ENCODE results near the gene RBM33. TPM values are rescaled to one million over a fixed set of nuclear protein-coding genes. Genes with fewer than 3 reads are reported as not detected.
"Not testable (repeated sequence)": the region's sequence is repeated elsewhere in the genome, so short reads cannot be mapped to it uniquely, and the experiment has no call there.

Gene RBM33
- total and polyA plus RNA-seq, 5 donors, result 16.6 to 39.1 (median 38.0) TPM

- no peak for DNase-seq
- WGBS, result 97% methylated on average over 5 of the region's 5 CpGs
- ATAC-seq, result no peak
These were observed 37.2 kb downstream of the RBM33 start for GRCh38 chr7:155681663-155682062.

GRCh38 chr7:155682484-155682883 is 38.0 kb downstream of the RBM33 start:
- intact Hi-C loops (cut with DNase I), result no loop called here
- 88% methylated on average over 5 of the region's 5 CpGs for WGBS
- ATAC-seq, result no peak

More at GRCh38 chr7:155681663-155682062, 37.2 kb downstream of the RBM33 start:
- Histone ChIP-seq H3K4me1 (ENCODE audit: control insufficient read depth, insufficient read depth, low read length) (peaks cover 7% of the 10 kb centered on the region), H3K27me3 (ENCODE audit: control insufficient read depth, insufficient read depth) (no peaks in the 10 kb centered on the region), H3K27ac (ENCODE audit: low read length) (no peak overlapping the region), H3K4me3 (ENCODE audit: low read length) (no peak overlapping the region), H3K9me3 (ENCODE audit: control insufficient read depth, low read length) (no peaks in the 10 kb centered on the region)
- intact Hi-C loops (cut with DNase I), result no loop called here

GRCh38 chr7:155683098-155683497 is 38.6 kb downstream of the RBM33 start:
- intact Hi-C loops (cut with DNase I), result no loop called here
- Histone ChIP-seq H3K27ac (ENCODE audit: low read length) (no peak overlapping the region), H3K4me1 (ENCODE audit: control insufficient read depth, insufficient read depth, low read length) (peaks cover 4% of the 10 kb centered on the region), H3K4me3 (ENCODE audit: low read length) (no peak overlapping the region), H3K9me3 (ENCODE audit: control insufficient read depth, low read length) (no peaks in the 10 kb centered on the region), H3K27me3 (ENCODE audit: control insufficient read depth, insufficient read depth) (no peaks in the 10 kb centered on the region)
- WGBS, result 89% methylated on average over 5 of the region's 5 CpGs
- no peak for ATAC-seq
- DNase-seq, result no peak

More at GRCh38 chr7:155682484-155682883, 38.0 kb downstream of the RBM33 start:
- Histone ChIP-seq H3K4me1 (ENCODE audit: control insufficient read depth, insufficient read depth, low read length) (peaks cover 4% of the 10 kb centered on the region), H3K27ac (ENCODE audit: low read length) (no peak overlapping the region), H3K27me3 (ENCODE audit: control insufficient read depth, insufficient read depth) (no peaks in the 10 kb centered on the region), H3K9me3 (ENCODE audit: control insufficient read depth, low read length) (no peaks in the 10 kb centered on the region), H3K4me3 (ENCODE audit: low read length) (no peak overlapping the region)
- DNase-seq, result no peak

- Histone ChIP-seq H3K27me3 (ENCODE audit: control insufficient read depth, insufficient read depth) (no peaks in the 10 kb centered on the region), H3K9me3 (ENCODE audit: control insufficient read depth, low read length) (no peaks in the 10 kb centered on the region), H3K27ac (ENCODE audit: low read length) (no peak overlapping the region), H3K4me3 (ENCODE audit: low read length) (no peak overlapping the region), H3K4me1 (ENCODE audit: control insufficient read depth, insufficient read depth, low read length) (peaks cover 4% of the 10 kb centered on the region)
- DNase-seq (no peak), ATAC-seq (no peak)
- 90% methylated on average over 4 of the region's 4 CpGs for WGBS
- intact Hi-C loops (cut with DNase I), result no loop called here
These were observed 39.3 kb downstream of the RBM33 start for GRCh38 chr7:155683714-155684113.

- H3K27ac ChIP-seq (ENCODE audit: low read length), result no peak overlapping the region
- H3K27me3 ChIP-seq (ENCODE audit: control insufficient read depth, insufficient read depth), result no peaks in the 10 kb centered on the region
- H3K4me3 ChIP-seq (ENCODE audit: low read length), result no peak overlapping the region
- H3K4me1 ChIP-seq (ENCODE audit: control insufficient read depth, insufficient read depth, low read length), result peaks cover 4% of the 10 kb centered on the region
- WGBS, result 77% methylated on average over 5 of the region's 5 CpGs
- DNase-seq (no peak), ATAC-seq (no peak)
- intact Hi-C loops (cut with DNase I), result no loop called here
- H3K9me3 ChIP-seq (ENCODE audit: control insufficient read depth, low read length), result no peaks in the 10 kb centered on the region
These were observed 40.1 kb downstream of the RBM33 start for GRCh38 chr7:155684543-155684942.

- 94% methylated on average over 12 of the region's 12 CpGs for WGBS
These were observed 40.8 kb downstream of the RBM33 start for GRCh38 chr7:155685070-155685790.

GRCh38 chr7:155685791-155686160 is 41.3 kb downstream of the RBM33 start:
- no peak for ATAC-seq
- H3K4me1 ChIP-seq (ENCODE audit: control insufficient read depth, insufficient read depth, low read length), result peaks cover 2% of the 10 kb centered on the region
- H3K27ac ChIP-seq (ENCODE audit: low read length), result no peak overlapping the region
- H3K4me3 ChIP-seq (ENCODE audit: low read length), result no peak overlapping the region
- WGBS, result over 99% methylated on average over 2 of the region's 2 CpGs
- no peaks in the 10 kb centered on the region for H3K27me3 ChIP-seq (ENCODE audit: control insufficient read depth, insufficient read depth)
- DNase-seq, result no peak
- no peaks in the 10 kb centered on the region for H3K9me3 ChIP-seq (ENCODE audit: control insufficient read depth, low read length)
- intact Hi-C loops (cut with DNase I), result no loop called here

More at GRCh38 chr7:155685070-155685790, 40.8 kb downstream of the RBM33 start:
- H3K4me3 ChIP-seq (ENCODE audit: low read length), result no peak overlapping the region
- DNase-seq (no peak), ATAC-seq (no peak)
- H3K4me1 ChIP-seq (ENCODE audit: control insufficient read depth, insufficient read depth, low read length), result peaks cover 2% of the 10 kb centered on the region
- H3K27me3 ChIP-seq (ENCODE audit: control insufficient read depth, insufficient read depth), result no peaks in the 10 kb centered on the region
- H3K27ac ChIP-seq (ENCODE audit: low read length), result no peak overlapping the region
- H3K9me3 ChIP-seq (ENCODE audit: control insufficient read depth, low read length), result no peaks in the 10 kb centered on the region
- intact Hi-C loops (cut with DNase I), result no loop called here

- intact Hi-C loops (cut with DNase I); H3K4me1 ChIP-seq (ENCODE audit: control insufficient read depth, insufficient read depth, low read length); DNase-seq; ATAC-seq; H3K27me3 ChIP-seq (ENCODE audit: control insufficient read depth, insufficient read depth); H3K4me3 ChIP-seq (ENCODE audit: low read length); H3K9me3 ChIP-seq (ENCODE audit: control insufficient read depth, low read length); H3K27ac ChIP-seq (ENCODE audit: low read length): not testable (repeated sequence)
- 69% methylated on average over 2 of the region's 2 CpGs for WGBS
These were observed 42.3 kb downstream of the RBM33 start for GRCh38 chr7:155686620-155687324.

- H3K4me3 ChIP-seq (ENCODE audit: low read length); DNase-seq; H3K9me3 ChIP-seq (ENCODE audit: control insufficient read depth, low read length); H3K27ac ChIP-seq (ENCODE audit: low read length); H3K4me1 ChIP-seq (ENCODE audit: control insufficient read depth, insufficient read depth, low read length); H3K27me3 ChIP-seq (ENCODE audit: control insufficient read depth, insufficient read depth); intact Hi-C loops (cut with DNase I); ATAC-seq: not testable (repeated sequence)
- 88% methylated on average over 2 of the region's 2 CpGs for WGBS
These were observed 43.8 kb downstream of the RBM33 start for GRCh38 chr7:155688237-155688636.

GRCh38 chr7:155690655-155691054 is 46.2 kb downstream of the RBM33 start:
- H3K4me3 ChIP-seq (ENCODE audit: low read length); H3K27ac ChIP-seq (ENCODE audit: low read length); ATAC-seq; H3K4me1 ChIP-seq (ENCODE audit: control insufficient read depth, insufficient read depth, low read length); H3K9me3 ChIP-seq (ENCODE audit: control insufficient read depth, low read length); H3K27me3 ChIP-seq (ENCODE audit: control insufficient read depth, insufficient read depth); intact Hi-C loops (cut with DNase I); DNase-seq: not testable (repeated sequence)
- WGBS, result 88% methylated on average over 3 of the region's 3 CpGs

GRCh38 chr7:155692317-155692716 is 47.9 kb downstream of the RBM33 start:
- Histone ChIP-seq H3K9me3 (ENCODE audit: control insufficient read depth, low read length) (no peaks in the 10 kb centered on the region), H3K4me3 (ENCODE audit: low read length) (no peak overlapping the region), H3K4me1 (ENCODE audit: control insufficient read depth, insufficient read depth, low read length) (peaks cover 6% of the 10 kb centered on the region), H3K27ac (ENCODE audit: low read length) (no peak overlapping the region), H3K27me3 (ENCODE audit: control insufficient read depth, insufficient read depth) (no peaks in the 10 kb centered on the region)
- 68% methylated on average over 5 of the region's 5 CpGs for WGBS
- intact Hi-C loops (cut with DNase I), result no loop called here
- DNase-seq (no peak), ATAC-seq (no peak)
